ENCODE results near the gene GDI1. TPM values are rescaled to one million over a fixed set of nuclear protein-coding genes. Genes with fewer than 3 reads are reported as not detected.

GDI1 gene
- total and polyA plus RNA-seq, 9 of the 15 experiments (the other 6 are each of a cell fraction or from before 2014, with no cell fraction given): 0.97 to 82.6 (median 37.5) TPM

DNA sequence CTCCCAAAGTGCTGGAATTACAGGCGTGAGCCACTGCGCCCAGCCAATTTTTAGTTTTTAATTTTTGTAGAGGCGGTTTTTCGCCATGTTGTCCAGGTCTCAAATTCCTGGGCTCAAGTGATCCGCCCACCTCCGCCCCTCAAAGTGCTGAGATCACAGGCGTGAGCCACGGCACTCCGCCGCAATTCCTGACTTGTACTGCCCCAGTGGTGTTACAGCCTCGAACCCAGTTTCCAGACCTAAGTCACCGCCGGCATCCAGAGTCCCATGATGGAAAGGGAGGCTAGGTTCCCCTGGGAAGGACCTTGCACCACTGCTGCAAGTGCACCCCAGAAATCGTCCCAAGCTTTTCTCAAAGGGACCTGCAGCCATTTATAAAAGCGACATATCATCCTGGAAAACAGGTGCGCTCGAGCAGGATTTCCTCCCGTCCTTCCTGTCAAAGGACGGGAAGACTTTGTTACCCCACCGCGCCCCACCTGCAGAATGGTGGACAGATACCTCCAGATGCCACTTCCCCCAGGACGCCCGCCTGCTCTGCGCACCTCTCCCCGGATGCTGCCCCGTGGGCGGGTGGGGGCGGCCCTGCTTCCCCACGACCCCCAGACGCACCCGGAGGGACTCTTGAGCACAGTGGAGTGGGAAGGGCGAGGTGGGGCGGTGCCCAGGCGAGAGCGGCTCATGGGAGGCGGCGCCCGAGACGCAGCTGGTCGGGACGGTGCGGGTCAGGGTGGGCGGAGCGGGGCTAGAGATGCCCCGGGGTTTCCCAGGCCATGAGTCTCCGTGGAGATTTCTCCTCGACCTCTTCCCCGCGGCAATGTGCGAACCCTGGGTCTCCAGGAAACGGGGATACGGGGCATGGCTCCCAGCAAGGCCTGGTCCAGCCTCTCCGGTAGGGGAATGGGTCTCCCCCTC, 39.7 kb upstream of the GDI1 start (continued):
- TF ChIP-seq ATF1 (CRISPR knock-in tag; IDR thresholded peaks at IDR 0.05) (no peak), ATF1 (tag; IDR thresholded peaks at IDR 0.05) (no peak), PHB (CRISPR knock-in tag; IDR thresholded peaks at IDR 0.05) (no peak), CBX8 (IDR thresholded peaks at IDR 0.05; ENCODE audit: borderline replicate concordance, extremely low read depth, low read depth, low read length, poor library complexity, severe bottlenecking) (no peak), SMARCB1 (IDR thresholded peaks at IDR 0.05; ENCODE audit: insufficient read length, low read depth) (no peak), MYNN (IDR thresholded peaks at IDR 0.05) (no peak), MYNN (CRISPR knock-in tag; IDR thresholded peaks at IDR 0.05) (no peak), NFE2L1 (tag; IDR thresholded peaks at IDR 0.05; ENCODE audit: borderline replicate concordance, low read depth) (no peak), KDM2B (CRISPR knock-in tag; IDR thresholded peaks at IDR 0.05) (no peak), ETV1 (tag; conservative IDR thresholded peaks at IDR 0.05; ENCODE audit: low read depth) (peak; percentile 42; the same call in 1 of the 2 replicates), BRF1 (IDR thresholded peaks at IDR 0.05; ENCODE audit: borderline replicate concordance, extremely low read depth, insufficient read length) (no peak), ZFP36 (IDR thresholded peaks at IDR 0.05; ENCODE audit: low read depth, low read length, partially characterized antibody) (peak; percentile 90), CREB5 (CRISPR knock-in tag; IDR thresholded peaks at IDR 0.05) (no peak), XRCC4 (IDR thresholded peaks at IDR 0.05; ENCODE audit: extremely low read depth, insufficient read depth, insufficient read length) (no peak), RBM15 (IDR thresholded peaks at IDR 0.05; ENCODE audit: insufficient read depth, low read length) (no peak), PTRF (tag; IDR thresholded peaks at IDR 0.05) (no peak), ASH1L (IDR thresholded peaks at IDR 0.05; ENCODE audit: borderline replicate concordance, low read depth, partially characterized antibody) (no peak)
- TF ChIP-seq, protein P1, sequence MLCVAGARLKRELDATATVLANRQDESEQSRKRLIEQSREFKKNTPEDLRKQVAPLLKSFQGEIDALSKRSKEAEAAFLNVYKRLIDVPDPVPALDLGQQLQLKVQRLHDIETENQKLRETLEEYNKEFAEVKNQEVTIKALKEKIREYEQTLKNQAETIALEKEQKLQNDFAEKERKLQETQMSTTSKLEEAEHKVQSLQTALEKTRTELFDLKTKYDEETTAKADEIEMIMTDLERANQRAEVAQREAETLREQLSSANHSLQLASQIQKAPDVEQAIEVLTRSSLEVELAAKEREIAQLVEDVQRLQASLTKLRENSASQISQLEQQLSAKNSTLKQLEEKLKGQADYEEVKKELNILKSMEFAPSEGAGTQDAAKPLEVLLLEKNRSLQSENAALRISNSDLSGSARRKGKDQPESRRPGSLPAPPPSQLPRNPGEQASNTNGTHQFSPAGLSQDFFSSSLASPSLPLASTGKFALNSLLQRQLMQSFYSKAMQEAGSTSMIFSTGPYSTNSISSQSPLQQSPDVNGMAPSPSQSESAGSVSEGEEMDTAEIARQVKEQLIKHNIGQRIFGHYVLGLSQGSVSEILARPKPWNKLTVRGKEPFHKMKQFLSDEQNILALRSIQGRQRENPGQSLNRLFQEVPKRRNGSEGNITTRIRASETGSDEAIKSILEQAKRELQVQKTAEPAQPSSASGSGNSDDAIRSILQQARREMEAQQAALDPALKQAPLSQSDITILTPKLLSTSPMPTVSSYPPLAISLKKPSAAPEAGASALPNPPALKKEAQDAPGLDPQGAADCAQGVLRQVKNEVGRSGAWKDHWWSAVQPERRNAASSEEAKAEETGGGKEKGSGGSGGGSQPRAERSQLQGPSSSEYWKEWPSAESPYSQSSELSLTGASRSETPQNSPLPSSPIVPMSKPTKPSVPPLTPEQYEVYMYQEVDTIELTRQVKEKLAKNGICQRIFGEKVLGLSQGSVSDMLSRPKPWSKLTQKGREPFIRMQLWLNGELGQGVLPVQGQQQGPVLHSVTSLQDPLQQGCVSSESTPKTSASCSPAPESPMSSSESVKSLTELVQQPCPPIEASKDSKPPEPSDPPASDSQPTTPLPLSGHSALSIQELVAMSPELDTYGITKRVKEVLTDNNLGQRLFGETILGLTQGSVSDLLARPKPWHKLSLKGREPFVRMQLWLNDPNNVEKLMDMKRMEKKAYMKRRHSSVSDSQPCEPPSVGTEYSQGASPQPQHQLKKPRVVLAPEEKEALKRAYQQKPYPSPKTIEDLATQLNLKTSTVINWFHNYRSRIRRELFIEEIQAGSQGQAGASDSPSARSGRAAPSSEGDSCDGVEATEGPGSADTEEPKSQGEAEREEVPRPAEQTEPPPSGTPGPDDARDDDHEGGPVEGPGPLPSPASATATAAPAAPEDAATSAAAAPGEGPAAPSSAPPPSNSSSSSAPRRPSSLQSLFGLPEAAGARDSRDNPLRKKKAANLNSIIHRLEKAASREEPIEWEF (CRISPR knock-in tag; IDR thresholded peaks at IDR 0.05): no peak
- TF ChIP-seq, protein P2, sequence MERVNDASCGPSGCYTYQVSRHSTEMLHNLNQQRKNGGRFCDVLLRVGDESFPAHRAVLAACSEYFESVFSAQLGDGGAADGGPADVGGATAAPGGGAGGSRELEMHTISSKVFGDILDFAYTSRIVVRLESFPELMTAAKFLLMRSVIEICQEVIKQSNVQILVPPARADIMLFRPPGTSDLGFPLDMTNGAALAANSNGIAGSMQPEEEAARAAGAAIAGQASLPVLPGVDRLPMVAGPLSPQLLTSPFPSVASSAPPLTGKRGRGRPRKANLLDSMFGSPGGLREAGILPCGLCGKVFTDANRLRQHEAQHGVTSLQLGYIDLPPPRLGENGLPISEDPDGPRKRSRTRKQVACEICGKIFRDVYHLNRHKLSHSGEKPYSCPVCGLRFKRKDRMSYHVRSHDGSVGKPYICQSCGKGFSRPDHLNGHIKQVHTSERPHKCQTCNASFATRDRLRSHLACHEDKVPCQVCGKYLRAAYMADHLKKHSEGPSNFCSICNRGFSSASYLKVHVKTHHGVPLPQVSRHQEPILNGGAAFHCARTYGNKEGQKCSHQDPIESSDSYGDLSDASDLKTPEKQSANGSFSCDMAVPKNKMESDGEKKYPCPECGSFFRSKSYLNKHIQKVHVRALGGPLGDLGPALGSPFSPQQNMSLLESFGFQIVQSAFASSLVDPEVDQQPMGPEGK (CRISPR knock-in tag; IDR thresholded peaks at IDR 0.05; ENCODE audit: borderline replicate concordance): no peak
